GM03348 (cell line): Measurements from ENCODE around the gene PAQR7.
"Not testable (repeated sequence)": the region's sequence is repeated elsewhere in the genome, so short reads cannot be mapped to it uniquely, and the experiment has no call there.

Source experiments
- DNase-seq: peaks from one replicate; pipeline ENCODE4 v3.0.0; 2012; ENCODE audit warnings: low spot score

Gene PAQR7

DNA sequence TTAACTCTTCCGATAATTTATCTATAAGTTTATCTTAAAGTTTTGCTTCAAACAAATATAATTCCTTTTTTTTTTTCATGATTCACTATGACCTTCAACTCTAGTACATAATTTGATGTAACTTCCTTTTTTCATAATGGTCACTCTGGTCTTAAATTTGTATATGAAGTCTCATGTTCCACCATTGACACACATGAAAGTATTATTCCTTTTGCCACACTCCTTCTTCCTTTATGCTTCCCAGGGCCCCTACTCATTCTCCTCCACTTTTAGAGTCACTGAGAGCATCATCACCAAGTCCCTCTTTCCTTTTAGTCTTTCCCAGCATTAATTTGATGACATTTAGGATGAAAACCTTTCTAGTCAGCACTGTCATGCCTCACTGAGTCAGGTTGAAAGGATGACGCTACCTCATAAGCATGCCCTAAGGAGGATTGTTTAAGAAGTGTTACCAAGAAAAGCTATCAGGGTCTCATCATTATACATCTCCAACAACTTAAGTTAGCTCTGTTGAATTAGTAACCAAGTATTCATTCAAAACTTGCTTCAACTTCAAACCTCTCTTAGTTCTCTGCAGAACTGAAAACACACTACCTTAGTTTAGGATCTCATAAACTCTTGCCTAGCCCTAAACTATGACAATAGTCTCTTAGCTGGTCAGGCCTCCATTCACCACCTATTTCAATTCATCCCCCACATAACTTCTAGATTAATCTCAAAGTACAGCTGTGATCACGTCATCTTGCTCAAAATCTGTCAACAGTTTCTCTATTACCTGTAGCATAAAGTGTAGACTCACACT is 30.8 kb downstream of the PAQR7 start:
- no peak for DNase-seq

GRCh38 chr1:25843483-25843882 is 32.0 kb downstream of the PAQR7 start:
- DNase-seq, result no peak

GRCh38 chr1:25839808-25840207 is 35.7 kb downstream of the PAQR7 start:
- DNase-seq, result not testable (repeated sequence)

- no peak for DNase-seq
Observed at GRCh38 chr1:25837262-25837875, 38.1 kb downstream of the PAQR7 start.

GRCh38 chr1:25836695-25837094 is 38.8 kb downstream of the PAQR7 start:
- DNase-seq, result no peak

- DNase-seq, result no peak
Observed at GRCh38 chr1:25834894-25835293, 40.6 kb downstream of the PAQR7 start.

GRCh38 chr1:25833158-25833557 is 42.4 kb downstream of the PAQR7 start:
- no peak for DNase-seq

- DNase-seq, result no peak
Observed at GRCh38 chr1:25832336-25833037, 43.0 kb downstream of the PAQR7 start.

- no peak for DNase-seq
Observed at GRCh38 chr1:25831569-25832196, 43.8 kb downstream of the PAQR7 start.

DNA sequence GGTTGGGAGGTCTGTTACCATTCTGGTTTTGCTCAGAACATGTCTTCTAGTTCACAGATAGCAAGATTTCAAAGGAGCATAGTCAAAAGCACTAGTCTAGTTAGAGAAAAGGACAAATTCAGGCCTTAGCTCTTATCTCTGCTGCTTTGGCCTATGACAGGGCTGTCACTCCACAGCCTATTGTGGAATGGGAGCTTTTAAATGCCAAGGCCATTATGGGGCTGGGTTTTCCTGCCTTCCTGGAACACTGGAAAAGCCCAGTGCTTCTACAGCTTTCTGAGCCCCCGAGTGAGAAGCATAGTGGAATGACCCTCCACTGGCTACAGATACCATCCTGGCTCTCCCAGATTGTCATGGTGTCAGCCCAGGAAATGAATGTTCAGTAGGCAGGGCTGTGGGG is 46.5 kb downstream of the PAQR7 start:
- DNase-seq, result no peak

DNA sequence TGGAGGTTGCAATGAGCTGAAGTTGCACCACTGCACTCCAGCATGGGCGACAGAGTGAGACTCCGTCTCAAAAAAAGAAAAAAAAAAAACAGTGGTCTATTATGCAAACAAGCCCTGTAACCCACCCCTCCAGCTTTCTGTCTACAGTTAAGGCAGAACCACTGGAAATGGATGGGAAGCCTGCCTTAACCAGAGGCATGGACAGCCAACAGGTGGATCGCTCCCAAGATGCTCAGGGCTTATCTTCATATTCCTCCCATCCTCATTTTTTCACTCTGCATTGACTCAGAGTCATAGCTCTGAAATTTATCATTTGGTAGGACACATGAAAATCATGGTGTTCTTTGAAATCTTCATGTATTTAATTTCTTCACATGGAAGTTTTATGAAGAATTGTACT is 47.0 kb downstream of the PAQR7 start:
- no peak for DNase-seq

GRCh38 chr1:25826571-25826970 is 48.9 kb downstream of the PAQR7 start:
- no peak for DNase-seq

GRCh38 chr1:25825605-25826004 is 49.9 kb downstream of the PAQR7 start:
- DNase-seq, result no peak

- DNase-seq, result no peak
Observed at GRCh38 chr1:25821630-25822091, 53.8 kb downstream of the PAQR7 start.

GRCh38 chr1:25821112-25821476 is 54.4 kb downstream of the PAQR7 start:
- DNase-seq, result no peak

DNA sequence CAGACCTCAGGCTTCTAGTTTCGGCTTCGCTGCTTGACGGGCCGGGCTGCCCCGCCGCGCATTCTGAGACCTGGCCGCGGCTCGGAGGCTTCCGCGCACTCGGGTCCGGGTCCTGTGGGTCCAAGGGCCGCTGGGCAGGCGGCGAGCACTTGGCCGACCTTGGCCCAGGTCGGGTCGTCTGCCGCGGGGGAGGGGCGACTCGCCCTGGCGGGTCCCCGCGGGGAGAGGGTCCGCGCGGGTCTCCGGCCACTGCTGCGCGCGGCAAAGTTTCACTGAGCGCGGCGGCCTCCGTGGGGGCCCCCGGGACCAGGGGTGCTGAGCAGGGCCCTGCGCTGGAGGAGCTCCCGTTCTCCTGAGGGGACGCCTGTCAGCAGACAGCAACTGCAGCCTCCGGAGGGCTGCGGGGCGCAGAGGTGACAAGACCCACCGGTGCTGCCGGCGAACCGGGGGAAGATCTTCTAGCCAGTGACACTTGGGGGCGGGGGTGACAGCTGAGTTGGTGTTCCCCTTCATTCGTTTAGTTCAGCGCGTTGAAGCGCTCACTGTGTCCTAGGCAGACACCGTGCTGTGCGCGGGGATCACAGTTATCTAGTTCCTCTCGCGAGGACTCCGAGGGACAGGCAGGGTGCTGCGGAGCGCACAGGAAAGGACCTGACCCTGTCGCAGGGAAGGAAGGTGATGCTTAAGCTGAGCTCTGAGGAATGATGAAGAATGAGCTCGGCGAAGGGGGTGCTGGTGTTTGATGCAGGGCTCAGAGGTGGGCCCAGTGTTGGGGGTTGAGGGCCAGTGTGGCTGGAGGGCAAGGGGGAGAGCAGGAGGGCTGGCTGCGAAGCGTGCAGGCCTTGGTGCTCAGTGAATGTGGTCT is 55.0 kb downstream of the PAQR7 start:
- peak; percentile 83 for DNase-seq

DNA sequence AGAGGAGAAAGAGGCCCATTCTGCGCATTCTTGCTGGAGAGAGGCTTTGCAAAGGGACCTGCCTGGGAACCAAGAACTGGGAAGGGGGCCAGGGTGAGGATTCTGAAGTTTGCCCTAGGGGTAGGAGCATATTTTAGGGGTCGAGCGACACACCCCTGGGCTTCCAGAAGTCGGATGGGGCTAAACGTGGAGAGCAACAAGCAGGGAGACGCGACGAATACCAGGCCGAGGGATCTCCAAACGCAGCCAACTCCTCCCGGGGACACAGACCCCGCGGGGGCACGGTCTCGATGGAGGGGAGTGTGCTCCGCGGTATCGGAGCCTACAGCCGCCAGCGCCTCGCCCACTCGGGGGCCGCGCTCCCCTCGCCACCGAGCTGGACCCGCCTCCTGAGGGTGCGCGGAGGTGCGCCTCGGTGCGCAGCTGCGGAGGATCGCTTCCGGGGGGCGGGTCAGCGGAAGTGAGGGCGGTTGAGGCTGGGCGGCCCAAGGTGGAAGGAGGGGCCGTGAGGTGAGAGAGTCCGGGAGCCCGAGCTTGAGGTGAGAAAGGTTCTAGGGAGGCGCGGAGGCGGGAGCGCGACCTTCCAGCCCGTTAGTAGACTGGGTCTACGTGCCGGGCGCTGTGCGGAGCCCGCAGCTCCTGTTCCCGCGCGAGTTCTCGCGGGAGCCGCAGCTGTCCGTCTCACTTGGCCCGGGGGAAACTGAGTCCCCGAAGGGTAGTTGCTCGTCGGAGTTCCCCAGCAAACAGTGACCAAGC is 55.8 kb downstream of the PAQR7 start, which contains the start of gene MTFR1L:
Gene MTFR1L (plus strand): TSS at position 464 of the 756 bp plus-strand sequence. CDS start 3,151 bp downstream, outside the sequence.
- DNase-seq, result peak; percentile 97

GRCh38 chr1:25818569-25818968 is 56.9 kb downstream of the PAQR7 start:
- DNase-seq, result no peak

- no peak for DNase-seq
Observed at GRCh38 chr1:25817840-25818501, 57.5 kb downstream of the PAQR7 start.

GRCh38 chr1:25816112-25816718 is 59.3 kb downstream of the PAQR7 start:
- DNase-seq, result no peak
